ENCODE results near the gene ALDH1B1.

ALDH1B1 gene

DNA sequence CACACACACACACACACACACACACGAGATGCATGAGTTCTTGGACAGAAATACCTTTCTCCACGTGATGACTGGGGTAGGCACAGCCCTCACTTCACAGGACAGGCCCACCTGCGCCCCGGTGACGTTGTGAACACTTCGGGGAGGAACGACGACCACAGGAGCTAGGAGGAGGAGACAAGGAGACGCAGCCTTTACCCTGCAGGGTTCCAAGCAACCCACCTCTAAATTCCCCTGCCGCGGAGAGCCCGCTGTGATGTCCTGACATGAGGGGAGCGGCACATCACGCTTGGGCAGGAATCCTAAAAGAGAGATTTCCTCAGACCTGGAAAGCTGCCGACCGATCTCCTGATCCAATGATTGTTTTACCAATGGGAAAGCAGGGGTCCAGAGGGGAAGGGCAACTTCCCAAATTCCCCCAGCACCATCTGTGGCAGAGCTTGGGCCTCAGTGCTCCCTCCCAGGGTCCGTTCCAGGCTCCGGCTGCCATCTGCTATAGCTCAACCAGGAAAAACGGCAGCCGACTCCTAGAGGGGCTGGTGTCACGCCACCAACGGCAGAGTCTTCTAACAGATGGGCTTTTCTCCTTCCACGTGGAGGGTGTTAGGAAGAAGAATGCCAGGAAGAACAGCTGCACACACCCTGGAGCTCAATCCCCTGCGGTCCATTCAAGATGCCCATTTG, 21.7 kb downstream of the ALDH1B1 start:
- no peak overlapping the region for H3K4me3 ChIP-seq (replicated peaks; ENCODE audit: low read depth, low read length)
- no peak for TF ChIP-seq CTCF (IDR thresholded peaks at IDR 0.05; ENCODE audit: low read depth, low read length, missing control alignments)
- DNase-seq (ENCODE audit: extremely low read depth, low read depth), result no peak

GRCh38 chr9:38415856-38416255, 23.4 kb downstream of the ALDH1B1 start:
- TF ChIP-seq CTCF (IDR thresholded peaks at IDR 0.05; ENCODE audit: low read depth, low read length, missing control alignments), result no peak
- H3K4me3 ChIP-seq (replicated peaks; ENCODE audit: low read depth, low read length), result no peak overlapping the region
- no peak for DNase-seq (ENCODE audit: extremely low read depth, low read depth)

- H3K4me3 ChIP-seq (replicated peaks; ENCODE audit: low read depth, low read length), result no peak overlapping the region
- TF ChIP-seq CTCF (IDR thresholded peaks at IDR 0.05; ENCODE audit: low read depth, low read length, missing control alignments), result no peak
- DNase-seq (ENCODE audit: extremely low read depth, low read depth), result no peak
Observed at GRCh38 chr9:38416461-38416860, 24.0 kb downstream of the ALDH1B1 start.

DNA sequence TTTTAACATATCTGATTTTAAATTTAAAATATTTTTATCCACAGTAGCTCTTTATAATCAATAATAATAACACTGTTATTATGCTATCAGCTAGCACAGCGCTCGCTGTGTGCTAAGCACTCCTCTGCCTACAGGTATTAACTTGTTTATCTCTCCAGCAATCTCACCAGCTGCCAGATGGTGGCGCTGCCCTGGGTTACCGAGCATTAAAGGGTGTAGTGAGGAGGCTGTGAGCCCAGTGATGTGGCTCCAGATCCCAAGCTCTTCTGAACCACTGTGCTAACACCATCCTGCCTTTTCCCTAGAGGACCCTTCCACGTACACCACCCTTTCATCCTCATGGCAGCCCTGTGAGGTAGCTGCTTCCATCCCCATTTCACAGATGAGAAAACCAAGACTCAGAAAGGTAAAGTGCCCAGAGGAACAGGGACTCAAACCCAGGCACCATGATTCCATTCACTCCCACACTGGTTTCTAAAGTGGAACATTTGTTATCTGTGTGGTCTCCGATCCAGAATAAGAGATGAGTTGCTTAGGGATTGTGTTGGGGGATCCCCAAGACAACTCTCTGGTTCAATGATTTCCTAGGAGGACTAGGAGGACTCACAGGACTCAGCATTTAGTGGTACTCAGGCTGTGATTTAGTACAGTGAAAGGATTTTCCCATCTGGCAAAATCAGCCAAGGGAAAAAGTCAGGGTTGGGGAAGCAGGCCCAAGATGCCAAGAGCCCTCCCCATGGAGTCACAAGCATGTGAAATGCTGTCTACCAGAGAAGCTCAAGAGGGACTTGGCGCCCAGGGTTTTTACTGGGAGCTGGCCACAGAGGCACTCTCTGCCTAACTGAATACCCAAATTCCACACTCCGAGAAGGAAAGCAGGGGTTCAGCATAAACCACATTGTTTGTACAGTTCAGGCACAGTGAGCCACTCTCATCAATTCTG, 24.8 kb downstream of the ALDH1B1 start:
- no peak for DNase-seq (ENCODE audit: extremely low read depth, low read depth)
- H3K4me3 ChIP-seq (replicated peaks; ENCODE audit: low read depth, low read length), result no peak overlapping the region
- peak; percentile 69 for TF ChIP-seq CTCF (IDR thresholded peaks at IDR 0.05; ENCODE audit: low read depth, low read length, missing control alignments)

DNA sequence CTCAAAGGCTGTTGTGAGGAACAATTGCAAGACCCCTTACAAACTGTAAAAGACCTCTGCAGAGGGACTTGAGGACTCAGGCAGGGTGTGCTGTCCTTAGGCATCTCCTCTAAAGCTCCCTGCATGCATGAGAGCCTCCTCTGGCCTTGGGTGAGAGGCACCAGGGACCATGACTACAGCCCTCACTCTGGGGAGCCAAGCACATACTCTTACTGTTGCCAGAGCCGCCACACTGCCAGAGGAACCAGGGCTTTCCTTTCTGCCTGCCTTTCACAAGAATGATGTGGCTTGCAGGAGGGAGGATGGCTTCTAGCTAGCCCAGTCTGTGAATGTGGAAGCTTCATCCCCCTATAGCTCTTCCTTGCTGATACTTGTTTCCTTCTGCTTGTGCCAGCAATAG, 25.9 kb downstream of the ALDH1B1 start:
- no peak overlapping the region for H3K4me3 ChIP-seq (replicated peaks; ENCODE audit: low read depth, low read length)
- DNase-seq (ENCODE audit: extremely low read depth, low read depth), result no peak
- TF ChIP-seq CTCF (IDR thresholded peaks at IDR 0.05; ENCODE audit: low read depth, low read length, missing control alignments), result no peak

GRCh38 chr9:38419181-38419580, 26.7 kb downstream of the ALDH1B1 start:
- no peak for DNase-seq (ENCODE audit: extremely low read depth, low read depth)
- no peak overlapping the region for H3K4me3 ChIP-seq (replicated peaks; ENCODE audit: low read depth, low read length)
- TF ChIP-seq CTCF (IDR thresholded peaks at IDR 0.05; ENCODE audit: low read depth, low read length, missing control alignments), result no peak

All from HFF-Myc (cell line).